Measurements from ENCODE around the gene ERAP2. TPM values are rescaled to one million over a fixed set of nuclear protein-coding genes. Genes with fewer than 3 reads are reported as not detected.
"Not testable (repeated sequence)": the region's sequence is repeated elsewhere in the genome, so short reads cannot be mapped to it uniquely, and the experiment has no call there.

Gene ERAP2
- total RNA-seq, 2 experiments from 2014 or later, result 107 to 110 TPM

DNA sequence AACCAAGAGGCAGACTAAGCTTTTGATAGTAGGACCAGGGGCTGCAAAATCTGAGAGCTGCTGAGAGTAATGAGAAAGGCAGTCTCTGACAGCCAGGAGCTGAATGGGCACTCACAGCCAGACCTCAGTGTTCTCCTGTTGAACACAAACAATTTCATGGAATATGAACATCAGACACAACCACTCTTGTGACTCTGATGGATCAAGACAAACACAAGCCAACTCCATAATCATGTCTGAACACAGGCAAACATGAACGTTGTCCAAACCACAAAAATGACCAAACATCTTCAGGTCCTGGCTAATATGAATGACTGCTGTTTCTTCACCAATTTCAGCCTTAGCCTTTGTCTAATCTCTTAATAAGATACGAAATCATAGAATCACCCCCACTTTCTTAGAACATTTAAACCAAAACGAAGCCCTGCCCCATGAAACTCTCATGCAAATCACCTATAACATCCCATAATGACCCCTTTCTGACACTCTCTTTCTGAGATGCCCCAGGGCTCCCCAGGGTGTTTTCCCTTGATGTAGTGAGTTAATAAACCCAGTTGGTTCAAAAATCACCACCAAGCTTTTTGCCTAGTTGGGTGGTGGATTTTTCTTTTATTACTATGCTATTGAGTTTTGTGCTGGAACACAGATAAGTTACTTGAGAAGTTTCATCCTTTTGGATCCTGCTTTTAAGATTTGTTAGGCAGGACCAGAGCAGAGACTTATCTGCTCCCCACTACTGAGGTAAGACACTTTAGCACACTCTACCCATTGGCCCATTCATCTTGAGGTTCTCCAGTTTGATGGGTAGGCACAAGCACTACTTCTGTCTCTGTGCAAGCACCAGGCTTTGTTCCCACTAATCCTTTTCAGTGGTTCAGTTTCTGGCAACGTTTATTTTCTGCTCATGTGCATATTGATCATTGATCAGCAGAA lies 5.9 kb upstream of the ERAP2 start:
- H3K27ac Mint-ChIP-seq, result peak overlapping the region; percentile 76
- peaks cover 1% of the 10 kb centered on the region for H3K36me3 Mint-ChIP-seq
- peaks cover 58% of the 10 kb centered on the region for H3K4me1 Mint-ChIP-seq
- ATAC-seq (ENCODE audit: low read depth) (no peak), DNase-seq (no peak)
- POLR2A ChIA-PET, result interaction anchor here (1.7 to 4.5 kb wide), 5 partner anchors 62 to 66 kb away, joined by 6 to 24 read pairs (median 9); partner anchors contain the start of genes ERAP1 and LNPEP
- no peaks in the 10 kb centered on the region for H3K9me3 Mint-ChIP-seq
- H3K4me3 Mint-ChIP-seq, result peak overlapping the region; percentile 41
- no peaks in the 10 kb centered on the region for H3K27me3 Mint-ChIP-seq

DNA sequence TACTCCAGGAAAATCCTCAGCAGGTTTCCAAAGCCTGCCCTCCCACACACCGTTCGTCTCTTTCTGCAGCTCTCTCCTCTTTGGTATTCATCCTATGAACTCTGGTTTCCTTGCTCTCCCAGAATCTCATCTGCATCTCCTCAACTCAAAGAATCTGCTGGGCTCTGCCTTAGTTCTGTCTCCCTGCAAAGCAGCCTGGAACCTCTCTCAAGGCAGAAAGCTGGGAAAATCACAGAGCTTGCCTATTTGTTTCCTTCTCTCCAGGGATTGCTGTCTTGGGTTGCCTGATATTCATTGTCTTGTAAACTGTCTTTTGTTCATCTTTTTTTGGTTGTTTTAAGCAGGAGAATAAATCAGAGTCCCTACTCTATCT lies 5.3 kb upstream of the ERAP2 start:
- peak overlapping the region; percentile 76 for H3K27ac Mint-ChIP-seq
- POLR2A ChIA-PET, result interaction anchor here (1.1 to 4.5 kb wide), 4 partner anchors 26 to 65 kb away, joined by 4 to 24 read pairs (median 14); partner anchors contain the start of genes ERAP1 and LNPEP
- ATAC-seq (ENCODE audit: low read depth) (no peak), DNase-seq (no peak)
- no peaks in the 10 kb centered on the region for H3K9me3 Mint-ChIP-seq
- peak overlapping the region; percentile 41 for H3K4me3 Mint-ChIP-seq
- peaks cover 1% of the 10 kb centered on the region for H3K36me3 Mint-ChIP-seq
- peaks cover 64% of the 10 kb centered on the region for H3K4me1 Mint-ChIP-seq
- no peaks in the 10 kb centered on the region for H3K27me3 Mint-ChIP-seq

DNA sequence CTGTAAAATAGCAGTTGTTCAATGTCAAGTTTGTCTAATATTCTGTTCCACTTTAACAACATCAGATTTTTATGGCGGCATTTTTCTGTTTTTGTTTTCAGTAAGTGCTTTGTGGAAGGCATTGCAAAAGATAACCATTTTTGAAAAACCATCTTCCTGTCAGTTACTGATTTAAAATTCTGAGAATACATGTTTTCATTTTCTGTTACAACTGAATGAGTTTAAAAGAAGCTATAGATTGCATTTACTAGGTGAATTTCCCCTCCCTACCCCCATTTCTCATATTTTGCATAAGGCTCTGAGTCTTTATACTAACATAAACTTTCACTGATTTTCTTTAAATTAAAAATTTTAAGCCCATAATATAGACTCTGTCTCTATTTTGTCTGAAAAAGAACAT lies 4.6 kb upstream of the ERAP2 start:
- Mint-ChIP-seq H3K36me3 (peaks cover 1% of the 10 kb centered on the region), H3K4me1 (peaks cover 65% of the 10 kb centered on the region), H3K27ac (peak overlapping the region; percentile 76), H3K27me3 (no peaks in the 10 kb centered on the region), H3K4me3 (peak overlapping the region; percentile 41), H3K9me3 (no peaks in the 10 kb centered on the region)
- DNase-seq, result no peak
- no peak for ATAC-seq (ENCODE audit: low read depth)
- POLR2A ChIA-PET, result interaction anchor here (0.7 to 4.5 kb wide), 7 partner anchors 14 to 278 kb away, joined by 3 to 24 read pairs (median 4); partner anchors contain the start of genes ERAP1 and LNPEP

DNA sequence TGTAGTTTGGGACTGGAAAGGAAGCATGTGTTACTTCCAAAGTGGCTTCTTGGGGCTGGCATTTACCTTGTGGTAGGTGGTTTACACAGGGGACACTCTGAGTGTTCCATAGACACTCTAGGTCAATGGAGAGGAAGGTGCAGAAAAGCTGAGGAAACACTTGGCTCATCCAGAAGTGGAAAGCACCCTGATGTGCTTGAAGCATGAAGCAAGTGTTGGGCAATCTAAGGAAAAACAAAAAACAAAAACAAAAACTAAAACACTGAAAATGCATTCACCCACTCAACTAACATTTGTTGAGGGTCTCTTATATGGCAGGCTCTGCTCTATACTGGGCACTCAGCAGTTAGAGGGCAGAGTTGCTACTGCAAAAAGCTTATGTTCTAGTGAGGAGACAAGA lies 2.9 kb upstream of the ERAP2 start:
- peaks cover 65% of the 10 kb centered on the region for H3K4me1 Mint-ChIP-seq
- no peaks in the 10 kb centered on the region for H3K27me3 Mint-ChIP-seq
- peaks cover 1% of the 10 kb centered on the region for H3K36me3 Mint-ChIP-seq
- H3K9me3 Mint-ChIP-seq, result no peaks in the 10 kb centered on the region
- DNase-seq, result no peak
- peak overlapping the region; percentile 35 for H3K4me3 Mint-ChIP-seq
- H3K27ac Mint-ChIP-seq, result peak overlapping the region; percentile 60
- no peak for ATAC-seq (ENCODE audit: low read depth)
- POLR2A ChIA-PET, result interaction anchor here (1.2 kb wide), 1 partner anchor 61 kb away, joined by 3 read pairs; no protein-coding TSS in a partner anchor

DNA sequence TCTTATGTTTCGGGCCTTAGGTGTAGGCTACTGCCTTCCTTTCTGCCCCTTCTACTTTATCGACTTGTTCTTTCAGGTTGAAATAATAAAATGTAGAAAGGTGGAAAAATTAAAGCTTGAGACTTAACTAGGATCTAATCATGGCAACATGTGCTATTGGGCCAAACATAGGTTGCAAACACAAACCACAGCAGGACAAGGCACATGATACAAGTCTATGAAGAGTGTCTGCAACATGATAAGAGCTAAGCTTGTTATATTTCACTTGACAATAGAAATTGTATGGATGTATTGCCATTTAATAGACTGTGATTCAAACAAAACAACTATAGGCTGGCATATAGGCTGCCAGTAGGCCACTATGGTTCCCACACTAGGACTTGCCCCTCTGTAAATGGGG lies 1.7 kb upstream of the ERAP2 start:
- no peaks in the 10 kb centered on the region for H3K27me3 Mint-ChIP-seq
- DNase-seq (no peak), ATAC-seq (ENCODE audit: low read depth) (no peak)
- H3K36me3 Mint-ChIP-seq, result peaks cover 5% of the 10 kb centered on the region
- POLR2A ChIA-PET, result interaction anchor here (1.5 to 1.9 kb wide), 2 partner anchors 62 to 67 kb away, joined by 4 to 6 read pairs; partner anchors contain the start of genes ERAP1 and LNPEP
- peak overlapping the region; percentile 96 for H3K27ac Mint-ChIP-seq
- no peaks in the 10 kb centered on the region for H3K9me3 Mint-ChIP-seq
- peaks cover 57% of the 10 kb centered on the region for H3K4me1 Mint-ChIP-seq
- H3K4me3 Mint-ChIP-seq, result peak overlapping the region; percentile 17

DNA sequence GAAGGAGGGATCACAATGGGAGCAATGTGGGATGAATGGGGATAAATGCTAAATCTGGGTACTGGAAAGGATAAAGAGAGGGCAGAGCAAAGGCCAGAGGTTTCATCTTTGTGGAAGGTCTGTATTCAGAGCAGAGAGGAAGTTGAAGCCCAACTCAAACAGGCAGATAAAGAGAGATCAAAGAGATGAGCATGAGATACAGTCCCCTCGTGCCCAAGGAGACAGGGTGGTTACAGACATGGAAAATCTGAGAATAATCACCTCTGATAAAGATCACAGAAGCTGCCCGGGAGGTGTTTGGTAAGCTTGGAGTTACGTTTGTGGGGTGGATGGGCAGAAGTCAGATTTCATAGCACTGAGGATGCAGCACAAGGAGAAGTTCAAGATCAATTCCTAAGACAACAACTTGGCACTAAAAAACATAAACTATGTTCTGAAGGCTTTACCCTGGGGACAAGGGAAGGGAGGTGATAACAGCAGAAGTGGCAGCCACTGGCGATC lies 459 bp upstream of the ERAP2 start:
- POLR2A ChIA-PET, result interaction anchor here (1.0 to 2.3 kb wide), 7 partner anchors 9 to 213 kb away, joined by 4 to 15 read pairs (median 6); partner anchors contain the start of genes CAST, ERAP1 and LNPEP
- DNase-seq (no peak), ATAC-seq (ENCODE audit: low read depth) (peak; percentile 70)
- Mint-ChIP-seq H3K27ac (peak overlapping the region; percentile 96), H3K4me1 (peaks cover 57% of the 10 kb centered on the region), H3K36me3 (peaks cover 15% of the 10 kb centered on the region), H3K4me3 (peak overlapping the region; percentile 92), H3K9me3 (no peaks in the 10 kb centered on the region), H3K27me3 (no peaks in the 10 kb centered on the region)

DNA sequence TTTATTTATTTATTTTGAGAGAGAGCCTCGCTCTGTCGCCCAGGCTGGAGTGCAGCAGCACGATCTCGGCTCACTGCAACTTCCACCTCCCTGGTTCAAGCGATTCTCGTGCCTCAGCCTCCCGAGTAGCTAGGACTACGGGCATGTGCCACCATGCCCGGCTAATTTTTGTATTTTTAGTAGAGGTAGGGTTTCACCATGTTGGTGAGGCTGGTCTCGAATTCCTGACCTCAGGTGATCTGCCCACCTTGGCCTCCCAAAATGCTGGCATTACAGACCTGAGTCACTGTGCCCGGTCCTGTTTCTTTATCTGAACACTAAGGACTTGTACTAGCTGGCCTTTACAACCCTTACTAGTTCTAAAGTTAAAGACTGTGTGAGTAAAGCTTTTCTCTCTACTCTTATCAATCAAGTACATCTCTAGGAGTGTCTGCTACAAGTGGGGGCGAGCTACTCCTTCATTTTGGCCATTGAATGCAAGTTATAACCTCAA lies 723 bp downstream of the ERAP2 start:
- peak overlapping the region; percentile 92 for H3K4me3 Mint-ChIP-seq
- peak; percentile 41 for DNase-seq
- POLR2A ChIA-PET, result interaction anchor here (0.6 to 2.3 kb wide), 14 partner anchors 8 to 215 kb away, joined by 3 to 15 read pairs (median 4); partner anchors contain the start of genes CAST, ERAP1 and LNPEP
- not testable (repeated sequence) for H3K27me3 Mint-ChIP-seq; H3K9me3 Mint-ChIP-seq; ATAC-seq (ENCODE audit: low read depth)
- peak overlapping the region; percentile 96 for H3K27ac Mint-ChIP-seq
- H3K4me1 Mint-ChIP-seq, result peaks cover 59% of the 10 kb centered on the region
- peaks cover 21% of the 10 kb centered on the region for H3K36me3 Mint-ChIP-seq

DNA sequence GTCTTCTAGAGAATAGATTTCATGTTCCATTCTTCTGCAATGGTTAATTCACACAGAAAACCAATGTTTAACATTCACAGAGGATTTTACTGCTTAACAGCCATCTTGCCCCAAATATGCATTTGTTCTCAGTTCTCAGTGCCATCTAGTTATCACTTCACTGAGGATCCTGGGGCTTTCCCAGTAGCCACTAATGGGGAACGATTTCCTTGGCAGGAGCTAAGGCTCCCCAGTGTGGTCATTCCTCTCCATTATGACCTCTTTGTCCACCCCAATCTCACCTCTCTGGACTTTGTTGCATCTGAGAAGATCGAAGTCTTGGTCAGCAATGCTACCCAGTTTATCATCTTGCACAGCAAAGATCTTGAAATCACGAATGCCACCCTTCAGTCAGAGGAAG lies 3.4 kb downstream of the ERAP2 start:
- Mint-ChIP-seq H3K4me1 (peaks cover 60% of the 10 kb centered on the region), H3K36me3 (peaks cover 41% of the 10 kb centered on the region), H3K27ac (peak overlapping the region; percentile 74), H3K4me3 (peak overlapping the region; percentile 78), H3K9me3 (no peaks in the 10 kb centered on the region), H3K27me3 (no peaks in the 10 kb centered on the region)
- ATAC-seq (ENCODE audit: low read depth) (no peak), DNase-seq (no peak)
- POLR2A ChIA-PET, result no interaction called here

DNA sequence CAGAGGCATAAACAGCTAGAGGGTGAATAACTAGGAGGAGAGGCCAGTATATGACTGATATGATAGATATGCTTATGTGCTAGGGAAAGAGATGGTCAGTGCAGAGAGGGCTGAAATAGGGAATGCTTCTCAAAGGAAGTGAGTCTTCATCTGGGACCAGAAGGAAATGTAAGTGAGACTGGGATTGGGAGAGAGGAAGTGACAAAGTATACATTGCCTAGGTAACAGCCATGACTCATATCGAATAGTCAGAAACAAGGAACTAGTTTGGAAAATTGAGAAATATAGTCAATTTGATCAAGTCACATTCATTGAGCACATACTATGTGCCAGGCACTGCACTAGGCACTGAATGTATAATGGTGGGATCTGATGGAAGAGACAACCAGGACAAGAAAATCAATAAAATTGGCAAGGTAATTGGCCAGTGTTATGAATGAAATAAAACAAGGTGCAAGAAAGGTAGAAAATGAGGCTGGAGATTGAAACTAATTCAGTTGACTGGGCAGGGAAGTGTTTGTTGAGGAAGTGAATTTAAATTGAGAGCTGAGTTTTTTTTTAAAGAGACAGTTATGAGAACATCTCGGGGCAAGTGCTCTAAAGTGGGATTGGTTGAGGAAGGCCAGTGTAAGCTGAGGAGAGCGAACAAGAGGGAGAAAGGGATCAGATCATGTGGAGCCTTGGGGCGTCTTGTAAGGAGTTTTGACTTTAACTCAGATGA lies 4.3 kb downstream of the ERAP2 start:
- peak overlapping the region; percentile 74 for H3K27ac Mint-ChIP-seq
- H3K9me3 Mint-ChIP-seq, result no peaks in the 10 kb centered on the region
- no peak for ATAC-seq (ENCODE audit: low read depth)
- H3K4me3 Mint-ChIP-seq, result peak overlapping the region; percentile 78
- H3K36me3 Mint-ChIP-seq, result peaks cover 49% of the 10 kb centered on the region
- no peaks in the 10 kb centered on the region for H3K27me3 Mint-ChIP-seq
- DNase-seq, result no peak
- H3K4me1 Mint-ChIP-seq, result peaks cover 61% of the 10 kb centered on the region
- POLR2A ChIA-PET, result interaction anchor here (0.5 to 1.2 kb wide), 3 partner anchors 12 to 72 kb away, joined by 3 to 5 read pairs (median 3); partner anchors contain the start of gene ERAP1

DNA sequence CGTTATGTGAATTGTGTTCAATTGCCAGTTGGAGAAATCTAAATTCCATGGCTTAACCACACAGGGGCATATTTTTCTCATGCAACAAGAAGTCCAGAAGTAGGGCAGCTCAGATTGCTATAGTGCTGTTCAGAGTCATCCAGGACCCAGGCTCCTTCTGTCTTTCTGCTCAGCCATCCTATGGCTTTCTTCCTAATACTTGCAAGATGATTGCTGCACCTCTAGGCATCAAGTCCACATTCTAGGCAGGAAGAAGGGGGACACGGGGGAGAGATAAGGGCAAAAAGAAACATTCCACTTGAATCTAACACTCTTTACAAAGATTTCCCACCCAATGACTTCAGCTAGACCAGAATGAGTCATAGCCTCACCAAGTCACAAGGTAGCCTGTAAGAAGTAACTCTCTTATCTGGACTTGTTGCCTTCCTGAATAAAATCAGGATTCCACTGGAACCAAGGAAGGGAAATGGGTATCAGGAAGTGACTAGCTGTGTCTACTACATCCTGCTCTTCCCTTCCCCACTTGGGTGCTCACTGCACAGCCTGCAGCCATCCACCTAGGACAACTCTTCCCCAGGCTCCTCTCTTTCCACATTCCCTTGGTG lies 5.3 kb downstream of the ERAP2 start:
- Mint-ChIP-seq H3K36me3 (peaks cover 56% of the 10 kb centered on the region), H3K27ac (peak overlapping the region; percentile 74), H3K4me3 (peak overlapping the region; percentile 78), H3K9me3 (no peaks in the 10 kb centered on the region), H3K4me1 (peaks cover 65% of the 10 kb centered on the region), H3K27me3 (no peaks in the 10 kb centered on the region)
- DNase-seq (no peak), ATAC-seq (ENCODE audit: low read depth) (peak; percentile 13)
- POLR2A ChIA-PET, result interaction anchor here (0.5 to 1.2 kb wide), 4 partner anchors 13 to 123 kb away, joined by 3 to 5 read pairs (median 3); partner anchors contain the start of gene ERAP1

DNA sequence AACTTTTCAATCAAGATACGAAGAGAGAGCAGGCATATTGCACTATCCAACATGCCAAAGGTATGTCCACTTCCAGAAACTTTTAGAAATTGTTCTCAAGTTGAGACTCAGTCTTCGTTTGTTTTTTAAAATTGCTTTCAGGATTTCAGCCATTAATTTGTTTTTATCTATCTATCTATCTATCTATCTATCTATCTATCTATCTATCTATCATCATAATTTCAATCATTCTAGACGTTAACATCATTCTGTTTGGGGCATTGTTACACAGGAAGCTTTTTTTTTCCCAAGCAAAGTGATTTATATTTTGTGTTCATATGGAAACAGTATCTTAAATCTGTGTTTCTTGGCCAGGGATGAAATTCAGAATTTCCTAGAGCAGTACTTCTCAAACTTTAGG lies 7.6 kb downstream of the ERAP2 start:
- H3K27ac Mint-ChIP-seq, result peak overlapping the region; percentile 58
- POLR2A ChIA-PET, result no interaction called here
- H3K4me3 Mint-ChIP-seq, result peak overlapping the region; percentile 36

DNA sequence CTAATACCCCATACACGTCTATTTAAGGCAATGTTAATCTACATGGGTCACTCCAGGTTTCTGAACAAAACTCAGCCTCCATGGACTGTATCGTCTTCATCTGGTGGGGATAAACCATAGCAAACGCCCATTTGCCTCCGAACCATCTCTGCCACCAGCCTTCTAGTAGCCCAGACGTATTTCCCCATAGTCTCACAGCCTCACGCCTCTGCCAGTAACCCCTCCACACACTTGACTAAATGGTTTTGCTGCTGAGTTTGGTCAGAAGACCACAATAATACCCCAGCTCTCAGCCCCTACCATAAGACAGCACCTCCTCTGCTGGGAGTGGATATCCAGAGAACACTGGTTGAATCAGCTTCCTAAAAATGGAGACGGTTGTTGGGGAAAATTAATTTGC lies 8.7 kb downstream of the ERAP2 start:
- POLR2A ChIA-PET, result interaction anchor here (1.1 to 2.1 kb wide), 3 partner anchors 8 to 77 kb away, joined by 3 to 15 read pairs (median 3); partner anchors contain the start of gene ERAP2
- H3K36me3 Mint-ChIP-seq, result peaks cover 66% of the 10 kb centered on the region
- no peak for ATAC-seq (ENCODE audit: low read depth)

More for the DNA sequence above, 7.6 kb downstream of the ERAP2 start:
- no peaks in the 10 kb centered on the region for H3K9me3 Mint-ChIP-seq
- ATAC-seq (ENCODE audit: low read depth) (no peak), DNase-seq (no peak)
- H3K4me1 Mint-ChIP-seq, result peaks cover 65% of the 10 kb centered on the region
- peaks cover 63% of the 10 kb centered on the region for H3K36me3 Mint-ChIP-seq
- H3K27me3 Mint-ChIP-seq, result no peaks in the 10 kb centered on the region

More for the DNA sequence above, 8.7 kb downstream of the ERAP2 start:
- H3K4me3 Mint-ChIP-seq, result peak overlapping the region; percentile 72
- H3K9me3 Mint-ChIP-seq, result no peaks in the 10 kb centered on the region
- H3K4me1 Mint-ChIP-seq, result peaks cover 60% of the 10 kb centered on the region
- peak overlapping the region; percentile 90 for H3K27ac Mint-ChIP-seq
- H3K27me3 Mint-ChIP-seq, result no peaks in the 10 kb centered on the region
- no peak for DNase-seq
